K562 treated with DMSO at 1 percent for 24 hours (cell line): ENCODE results near the gene LSR. TPM values are rescaled to one million over a fixed set of nuclear protein-coding genes. Genes with fewer than 3 reads are reported as not detected.

Source experiments
- total RNA-seq: library from RNA; unstranded; fragments of 300-600 nt; gene quantifications from 2 replicates; pipeline ENCODE4 v1.2.3, GENCODE V29; 2022; ENCODE audit warnings: low read depth; ENCODE audit not compliant: insufficient read depth

The LSR gene
- total RNA-seq = 82.8 and 83.4 TPM in 2 replicates

GRCh38 chr19:35248310-35249145 is at the start of gene LSR:
Gene LSR (plus strand): TSS chr19:35249002. CDS start chr19:35249023, 21 bp downstream.

DNA sequence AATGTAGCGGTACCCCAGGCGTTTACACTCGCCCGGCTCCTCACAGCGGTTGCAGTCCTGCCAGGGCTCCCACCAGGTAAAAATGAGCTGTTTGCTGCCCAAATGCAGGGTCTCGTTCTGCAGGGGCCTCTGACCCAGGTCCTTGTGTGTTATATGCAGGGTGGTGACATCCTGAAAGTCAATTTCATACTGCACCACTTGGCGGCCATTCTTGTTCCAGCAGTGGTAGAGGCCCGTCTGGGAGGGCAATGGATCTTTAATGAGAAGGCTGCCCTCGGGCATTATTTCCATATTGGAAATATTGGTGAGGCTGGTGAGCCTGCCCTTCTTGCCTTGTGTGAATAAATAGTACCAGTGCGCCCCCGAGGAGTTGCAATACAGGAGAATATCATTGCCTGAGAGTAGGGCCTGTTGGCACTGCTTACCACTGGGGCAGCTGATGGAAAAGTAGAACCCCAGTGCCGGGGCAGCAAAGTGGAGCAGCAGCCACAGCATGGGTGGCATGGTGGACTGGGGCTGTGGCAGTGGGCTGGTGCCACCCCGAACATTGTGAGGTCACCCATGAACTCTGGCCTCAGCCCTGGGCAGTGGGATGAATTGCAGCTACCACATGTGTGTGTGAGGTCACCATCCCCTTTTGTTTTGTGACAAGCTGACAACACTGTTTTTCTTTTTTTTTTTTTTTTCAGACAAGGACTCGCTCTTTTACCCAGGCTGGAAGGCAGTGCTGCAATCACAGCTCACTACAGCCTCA is 20.4 kb upstream of the LSR start, which contains the start of gene FAM187B:
Gene FAM187B, minus strand, starts transcription at position 563 of the 754 bp plus-strand sequence. Its CDS starts 59 bp downstream, at position 504.

DNA sequence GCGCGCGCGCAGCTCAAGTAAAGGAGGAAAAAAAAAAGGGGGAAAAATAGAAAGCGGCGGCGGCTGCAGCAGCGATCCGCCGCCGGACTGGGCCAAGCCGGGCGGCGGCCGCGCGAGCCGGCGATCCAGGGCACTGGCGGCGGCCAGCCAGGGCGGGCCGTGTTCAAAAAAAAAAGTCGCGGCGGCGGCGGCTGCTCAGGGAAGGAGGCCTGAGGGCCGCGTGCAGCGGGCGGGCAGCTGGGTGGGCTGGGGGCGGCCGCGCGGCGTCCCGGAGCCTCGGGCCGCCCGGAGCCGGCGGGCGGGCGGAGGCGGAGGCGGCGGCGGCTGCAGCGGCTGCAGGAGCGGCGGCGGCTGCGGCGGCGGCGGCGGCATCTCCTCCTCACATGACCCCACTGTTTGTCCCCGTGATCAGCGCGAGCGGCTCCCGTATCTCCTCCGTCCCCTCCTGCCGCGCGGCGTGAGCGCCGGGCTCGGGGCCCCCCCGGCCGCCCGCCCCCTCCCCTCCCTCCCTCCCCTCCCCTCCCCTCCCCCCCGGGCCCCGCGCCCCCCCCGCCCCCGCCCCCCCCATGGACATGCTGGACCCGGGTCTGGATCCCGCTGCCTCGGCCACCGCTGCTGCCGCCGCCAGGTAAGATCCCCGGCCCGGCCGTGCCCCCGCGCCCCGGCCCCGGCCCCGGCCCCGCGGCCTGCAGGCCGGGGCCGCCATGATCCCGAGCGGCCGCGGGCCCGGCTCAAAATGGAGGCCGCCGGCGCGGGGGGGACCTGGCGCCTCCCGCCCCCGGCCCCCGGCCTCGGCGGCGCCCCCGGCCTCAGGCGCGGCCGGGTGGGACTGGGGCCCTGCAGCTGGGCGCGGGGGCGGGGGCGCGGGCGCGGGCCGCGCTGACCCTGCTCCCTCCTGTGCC is 20.0 kb downstream of the LSR start, which contains the start of gene USF2:
Gene USF2, plus strand, starts transcription at position 427 of the 902 bp plus-strand sequence. Its CDS starts 140 bp downstream, at position 567.

DNA sequence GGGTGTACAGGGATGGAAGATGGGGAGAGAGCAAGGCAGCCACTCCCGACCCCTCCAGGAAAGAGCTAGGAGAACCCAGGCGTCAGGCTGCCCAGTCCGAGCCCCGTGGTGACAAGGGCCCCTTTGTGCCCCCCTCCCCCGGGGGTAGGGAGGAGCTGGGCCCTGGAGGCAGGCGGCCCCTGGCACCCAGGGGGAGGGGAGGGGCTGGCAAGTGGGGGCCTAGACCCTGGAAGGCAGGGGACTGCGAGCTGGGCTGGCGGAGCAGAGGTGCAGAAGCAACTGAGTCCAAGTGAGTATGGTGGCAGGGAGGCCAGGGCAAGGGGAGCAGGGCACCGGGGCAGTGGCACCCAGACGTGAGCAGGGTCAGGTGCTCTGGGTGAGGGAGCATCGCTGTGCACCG is 43.1 kb downstream of the LSR start, which contains the start of gene MAG:
Gene MAG, plus strand, starts transcription at position 246 of the 400 bp plus-strand sequence. CDS start 3,248 bp downstream, outside the sequence.

Other genes with a start within 250 kb of the LSR start
- 102 and 106 TPM in 2 replicates for gene GRAMD1A, start 248.7 kb upstream of the LSR start, total RNA-seq
- 6.6 and 6.7 TPM in 2 replicates for gene SCN1B, start 218.5 kb upstream of the LSR start, total RNA-seq
- 1.6 and 2.7 TPM in 2 replicates for gene HPN, start 207.3 kb upstream of the LSR start, total RNA-seq
- not detected in 2 replicates for gene FXYD3, start 133.2 kb upstream of the LSR start, total RNA-seq
- 0.39 and 0.86 TPM in 2 replicates for gene LGI4, start 113.9 kb upstream of the LSR start, total RNA-seq
- gene FXYD1, start 110.2 kb upstream of the LSR start, total RNA-seq = not detected in 2 replicates
- 0.39 TPM in 1 of 2 replicates, not detected in the other for gene FXYD7, start 105.7 kb upstream of the LSR start, total RNA-seq
- gene FXYD5, start 94.3 kb upstream of the LSR start, total RNA-seq = 292 and 341 TPM in 2 replicates
- gene FAM187B, start 20.3 kb upstream of the LSR start, total RNA-seq = 0.27 TPM in 1 of 2 replicates, not detected in the other
- 166 and 171 TPM in 2 replicates for gene USF2, start 20.0 kb downstream of the LSR start, total RNA-seq
- gene HAMP, start 33.5 kb downstream of the LSR start, total RNA-seq = 2.6 TPM in 1 of 2 replicates, not detected in the other
- gene MAG, start 43.2 kb downstream of the LSR start, total RNA-seq = 2.2 TPM in 2 replicates
- gene CD22, start 80.2 kb downstream of the LSR start, total RNA-seq = 1.5 and 1.6 TPM in 2 replicates
- not detected in 2 replicates for gene FFAR1, start 98.9 kb downstream of the LSR start, total RNA-seq
- not detected in 2 replicates for gene FFAR3, start 109.5 kb downstream of the LSR start, total RNA-seq
- gene GPR42, start 122.1 kb downstream of the LSR start, total RNA-seq = not detected in 2 replicates
- gene FFAR2, start 199.3 kb downstream of the LSR start, total RNA-seq = not detected in 2 replicates
- gene KRTDAP, start 241.5 kb downstream of the LSR start, total RNA-seq = not detected in 2 replicates